NCI-H2196 treated with DMSO at 0.1 percent for 48 hours (cell line): ENCODE data around the gene ZNF628.

Experiments used
- DNase-seq: peaks from one replicate; lab custom pipeline; 2025; ENCODE audit not compliant: unreplicated experiment; lab: John Stamatoyannopoulos, UW

ZNF628 gene

DNA sequence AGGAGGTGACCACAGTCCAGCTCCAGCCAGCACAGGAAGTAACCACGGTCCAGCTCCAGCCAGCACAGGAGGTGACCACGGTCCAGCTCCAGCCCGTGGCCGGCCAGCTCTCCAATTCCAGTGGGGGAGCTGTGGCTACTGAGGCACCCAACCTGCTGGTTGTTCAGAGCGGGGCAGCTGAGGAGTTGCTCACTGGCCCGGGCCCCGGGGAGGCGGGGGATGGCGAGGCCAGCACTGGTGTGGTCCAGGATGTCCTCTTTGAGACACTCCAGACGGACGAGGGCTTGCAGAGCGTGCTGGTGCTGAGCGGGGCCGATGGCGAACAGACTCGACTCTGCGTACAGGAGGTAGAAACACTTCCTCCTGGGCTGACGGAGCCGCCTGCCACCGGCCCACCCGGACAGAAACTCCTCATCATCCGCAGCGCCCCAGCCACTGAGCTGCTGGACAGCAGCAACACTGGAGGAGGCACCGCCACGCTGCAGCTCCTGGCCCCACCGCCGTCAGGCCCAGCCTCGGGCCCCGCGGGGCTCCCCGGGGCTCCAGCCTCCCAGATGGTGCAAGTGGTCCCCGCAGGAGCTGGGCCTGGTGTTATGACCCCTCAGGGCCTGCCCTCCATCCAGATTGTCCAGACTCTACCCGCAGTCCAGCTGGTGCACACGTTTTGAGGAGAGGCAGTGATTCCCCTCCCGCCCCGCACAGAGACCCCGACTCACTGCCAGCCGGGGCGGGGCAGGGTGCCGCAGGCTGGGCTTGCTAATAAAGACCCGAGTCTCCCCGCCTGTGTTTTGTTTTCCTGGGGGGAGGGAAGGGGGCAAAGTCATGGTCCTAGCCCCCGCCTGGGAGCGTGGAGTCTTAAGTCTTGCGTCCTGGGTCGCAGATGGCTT, 7.5 kb downstream of the ZNF628 start:
- DNase-seq: no peak

DNA sequence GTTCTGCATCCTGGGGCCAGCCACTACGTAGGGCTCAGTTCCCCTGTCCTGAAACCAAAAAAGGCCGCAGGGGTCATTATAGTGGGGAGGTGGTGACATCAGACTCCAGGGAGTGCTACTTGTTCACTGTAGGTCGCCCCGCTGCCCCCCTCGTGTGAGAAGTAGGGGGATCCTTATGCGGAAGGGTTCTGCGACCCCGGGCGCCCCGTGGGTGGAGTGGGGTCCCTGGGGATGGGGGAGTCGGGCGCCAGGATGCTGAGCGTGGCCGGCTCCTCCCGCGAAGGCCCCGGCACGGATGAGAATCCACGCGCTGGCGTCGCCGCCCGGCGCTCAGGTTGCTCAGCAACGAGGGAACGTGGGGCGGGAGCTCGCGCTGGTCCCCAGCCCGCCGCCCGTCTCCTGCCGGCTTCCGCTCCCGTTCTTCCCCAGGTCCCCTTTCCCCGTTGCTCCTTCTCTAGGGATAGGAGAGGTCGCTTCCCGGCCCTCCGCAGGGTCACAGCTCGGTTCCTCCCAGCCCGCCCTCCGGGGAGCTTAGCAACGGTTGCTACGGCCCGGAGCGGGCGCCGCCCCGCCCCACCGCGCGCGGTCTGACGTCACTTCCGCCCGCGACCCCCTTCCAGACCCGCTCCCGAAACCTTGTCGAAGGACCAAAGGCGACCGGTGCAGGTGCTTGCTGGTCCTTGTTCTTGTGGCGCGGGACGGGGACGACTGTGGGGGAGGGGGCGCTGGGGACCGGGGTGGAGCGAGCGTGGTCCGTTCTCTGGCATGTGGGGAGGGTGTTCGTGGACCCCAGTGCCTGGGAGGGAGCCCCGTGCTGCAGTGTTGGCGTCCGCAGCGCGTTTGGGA, 8.4 kb downstream of the ZNF628 start, which contains the start of gene NAT14:
NAT14 (plus strand) TSS at position 596 of the 846 bp plus-strand sequence. CDS start 521 bp downstream, outside the sequence.
- peak; percentile 36 for DNase-seq

DNA sequence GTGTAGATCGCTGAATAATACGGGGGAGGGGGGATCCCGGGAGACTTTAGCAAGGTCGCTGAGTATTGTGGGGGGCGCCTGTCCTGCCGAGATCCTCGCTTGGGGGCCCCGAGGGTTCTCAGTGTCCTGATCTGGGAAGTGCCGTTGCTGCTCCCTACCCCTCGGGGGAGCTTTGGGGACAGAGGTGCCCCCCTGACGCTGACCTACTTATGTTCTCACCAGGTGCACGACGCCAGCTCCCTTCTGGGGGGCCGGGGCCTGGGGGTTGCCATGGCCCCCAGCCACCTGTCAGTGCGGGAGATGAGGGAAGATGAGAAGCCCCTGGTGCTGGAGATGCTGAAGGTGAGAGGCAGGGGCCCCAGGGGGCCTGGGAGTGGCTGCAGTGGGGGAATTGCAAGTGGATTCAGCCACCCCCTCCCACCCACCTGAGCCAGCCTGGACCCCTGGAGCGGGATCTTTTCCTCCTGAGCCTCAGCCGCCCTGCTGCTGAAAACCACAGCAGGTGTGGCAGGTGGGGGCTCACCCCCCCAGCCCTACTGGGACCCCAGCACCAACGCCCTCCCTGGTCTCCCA, 9.1 kb downstream of the ZNF628 start:
- DNase-seq: no peak

DNA sequence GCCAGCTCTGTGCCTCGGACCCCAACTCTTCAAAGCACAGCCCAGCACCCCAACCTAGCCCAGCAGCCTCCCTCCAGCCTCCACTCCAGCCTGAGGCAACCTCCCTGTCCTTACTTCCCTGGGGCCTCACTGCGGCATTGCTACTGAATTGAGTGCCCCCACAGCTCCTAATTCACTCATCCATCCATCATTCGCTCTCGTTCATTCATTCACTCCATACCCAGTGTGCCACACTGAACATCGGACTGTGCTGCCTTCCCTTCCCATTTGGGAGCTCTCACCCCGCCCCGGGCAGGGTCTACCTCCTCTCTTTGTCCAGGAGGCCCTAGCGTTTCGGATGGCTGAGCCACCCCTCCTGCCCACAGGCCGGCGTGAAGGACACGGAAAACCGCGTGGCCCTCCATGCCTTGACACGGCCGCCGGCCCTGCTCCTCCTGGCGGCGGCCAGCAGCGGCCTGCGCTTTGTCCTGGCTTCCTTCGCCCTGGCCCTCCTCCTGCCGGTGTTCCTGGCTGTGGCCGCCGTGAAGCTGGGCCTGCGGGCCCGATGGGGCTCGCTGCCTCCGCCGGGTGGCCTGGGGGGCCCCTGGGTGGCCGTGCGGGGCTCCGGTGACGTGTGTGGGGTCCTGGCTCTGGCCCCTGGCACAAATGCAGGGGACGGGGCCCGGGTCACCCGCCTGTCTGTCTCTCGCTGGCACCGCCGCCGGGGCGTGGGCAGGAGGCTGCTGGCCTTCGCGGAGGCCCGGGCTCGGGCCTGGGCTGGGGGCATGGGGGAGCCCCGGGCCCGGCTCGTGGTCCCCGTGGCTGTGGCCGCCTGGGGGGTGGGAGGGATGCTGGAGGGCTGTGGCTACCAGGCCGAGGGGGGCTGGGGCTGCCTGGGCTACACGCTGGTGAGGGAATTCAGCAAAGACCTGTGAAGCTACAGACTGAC, 9.9 kb downstream of the ZNF628 start:
- DNase-seq: no peak

DNA sequence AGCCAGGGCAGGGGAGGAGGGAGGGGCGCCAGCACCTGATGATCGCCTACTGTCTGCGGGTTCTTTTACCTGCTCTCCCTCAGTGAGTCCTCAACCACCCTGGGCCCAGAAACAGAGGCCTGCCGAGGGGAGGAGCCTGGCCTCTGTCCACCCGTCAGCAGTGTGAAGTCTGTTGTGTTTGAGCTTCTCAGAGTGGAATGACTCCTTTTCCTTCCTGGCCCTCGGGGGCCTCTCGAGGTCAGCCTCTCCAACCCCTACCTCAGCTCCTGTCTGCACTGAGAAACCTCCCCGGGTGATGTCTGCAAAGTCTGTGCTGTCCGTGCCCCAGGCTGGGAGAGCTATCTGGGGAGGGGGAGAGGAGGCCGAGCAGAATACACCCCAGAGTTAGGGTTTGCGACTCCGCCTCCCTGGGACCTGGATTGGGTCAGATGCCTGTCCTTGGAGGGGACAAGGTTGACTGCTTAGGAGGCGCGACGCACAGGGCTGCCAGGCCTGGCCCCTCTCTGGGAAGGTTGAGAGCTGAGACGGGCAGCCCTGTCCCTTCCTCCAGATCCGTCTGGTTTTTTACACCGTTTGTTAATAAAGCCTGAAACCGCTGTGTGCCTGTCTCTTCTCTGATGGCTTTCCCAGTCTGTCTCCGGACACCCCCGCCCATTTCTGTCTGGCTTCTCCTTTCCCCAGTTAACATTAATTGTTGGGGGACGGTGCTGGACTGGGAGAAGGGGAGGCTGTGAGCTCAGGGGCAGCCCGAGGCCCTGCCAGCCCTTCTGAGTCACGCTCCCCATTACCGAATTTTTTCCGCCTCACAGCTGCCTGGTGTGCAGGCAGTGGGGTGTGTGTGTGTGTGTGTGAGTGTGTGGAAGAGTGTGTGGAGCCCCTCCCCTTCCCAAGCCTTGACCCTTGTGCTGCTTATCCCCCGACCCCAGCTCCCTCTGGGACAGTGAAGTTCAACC, 10.8 kb downstream of the ZNF628 start:
- DNase-seq: no peak

DNA sequence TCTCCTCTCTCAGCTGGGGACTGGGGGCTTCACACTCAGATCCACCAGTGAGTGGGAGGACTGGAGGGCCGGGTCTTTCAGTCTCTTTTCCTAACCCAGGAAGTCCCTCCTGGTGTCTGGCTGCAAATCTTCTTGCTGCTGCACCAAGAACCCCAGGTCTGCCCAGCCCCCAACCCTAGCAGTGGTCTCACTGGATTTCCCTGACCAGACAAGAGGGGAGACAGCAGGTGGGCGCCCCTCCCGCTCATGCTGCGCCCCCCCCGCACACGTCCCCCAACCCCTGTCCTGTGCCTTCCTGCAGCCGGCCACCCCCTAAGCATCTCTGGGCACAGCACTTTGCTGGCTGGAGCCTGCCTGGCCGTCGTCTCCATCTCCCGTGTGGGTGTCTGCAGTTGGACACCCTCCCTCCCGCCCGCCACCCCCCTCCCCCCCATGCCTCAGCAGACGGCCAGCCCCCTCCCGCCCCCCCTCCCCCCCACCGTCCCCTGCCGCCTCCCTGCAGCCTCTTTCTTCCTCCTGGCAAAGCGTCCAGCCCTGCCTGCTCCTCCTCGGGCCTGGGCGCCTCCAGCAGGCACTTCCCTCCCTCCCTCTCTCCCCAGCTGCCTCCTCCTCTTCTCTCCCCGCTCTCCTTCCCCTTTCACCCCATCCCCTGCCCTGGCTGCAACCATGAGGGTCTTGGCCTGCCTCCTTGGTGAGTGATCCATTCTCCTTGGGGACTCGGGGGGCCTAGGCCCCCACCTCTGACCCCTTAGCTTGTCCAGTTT, 11.7 kb downstream of the ZNF628 start, which contains the start of gene SSC5D:
SSC5D (plus strand) TSS at position 513 of the 764 bp plus-strand sequence; CDS start at position 667, 154 bp downstream.
- no peak for DNase-seq

DNA sequence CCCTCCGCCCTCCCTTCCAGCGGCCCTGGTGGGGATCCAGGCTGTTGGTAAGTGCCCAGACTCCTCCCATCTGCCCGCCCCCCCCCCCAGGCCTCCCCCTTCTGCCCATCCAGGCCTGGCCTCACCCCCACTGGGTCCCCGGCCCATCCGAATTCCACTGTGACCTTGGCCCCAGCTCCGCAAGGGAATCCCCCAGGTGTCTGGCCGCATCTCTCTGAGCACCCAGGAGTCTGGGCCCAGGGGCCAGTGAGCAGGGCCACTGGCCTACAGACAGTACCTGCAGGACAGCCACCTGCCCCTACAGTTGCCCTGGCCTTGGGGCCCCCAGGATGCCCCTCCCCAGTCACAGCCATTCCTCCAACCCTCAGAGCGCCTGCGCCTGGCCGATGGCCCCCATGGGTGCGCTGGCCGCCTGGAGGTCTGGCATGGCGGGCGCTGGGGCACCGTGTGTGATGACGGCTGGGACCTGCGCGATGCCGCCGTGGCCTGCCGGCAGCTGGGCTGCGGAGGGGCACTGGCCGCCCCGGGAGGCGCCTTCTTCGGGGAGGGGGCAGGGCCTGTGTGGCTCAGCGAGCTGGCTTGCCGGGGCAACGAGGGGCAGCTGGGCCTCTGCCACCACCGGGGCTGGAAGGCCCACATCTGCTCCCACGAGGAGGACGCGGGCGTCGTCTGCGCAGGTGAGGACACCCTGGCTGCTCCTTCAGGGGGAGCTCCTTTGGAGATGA, 12.7 kb downstream of the ZNF628 start:
- DNase-seq: no peak

DNA sequence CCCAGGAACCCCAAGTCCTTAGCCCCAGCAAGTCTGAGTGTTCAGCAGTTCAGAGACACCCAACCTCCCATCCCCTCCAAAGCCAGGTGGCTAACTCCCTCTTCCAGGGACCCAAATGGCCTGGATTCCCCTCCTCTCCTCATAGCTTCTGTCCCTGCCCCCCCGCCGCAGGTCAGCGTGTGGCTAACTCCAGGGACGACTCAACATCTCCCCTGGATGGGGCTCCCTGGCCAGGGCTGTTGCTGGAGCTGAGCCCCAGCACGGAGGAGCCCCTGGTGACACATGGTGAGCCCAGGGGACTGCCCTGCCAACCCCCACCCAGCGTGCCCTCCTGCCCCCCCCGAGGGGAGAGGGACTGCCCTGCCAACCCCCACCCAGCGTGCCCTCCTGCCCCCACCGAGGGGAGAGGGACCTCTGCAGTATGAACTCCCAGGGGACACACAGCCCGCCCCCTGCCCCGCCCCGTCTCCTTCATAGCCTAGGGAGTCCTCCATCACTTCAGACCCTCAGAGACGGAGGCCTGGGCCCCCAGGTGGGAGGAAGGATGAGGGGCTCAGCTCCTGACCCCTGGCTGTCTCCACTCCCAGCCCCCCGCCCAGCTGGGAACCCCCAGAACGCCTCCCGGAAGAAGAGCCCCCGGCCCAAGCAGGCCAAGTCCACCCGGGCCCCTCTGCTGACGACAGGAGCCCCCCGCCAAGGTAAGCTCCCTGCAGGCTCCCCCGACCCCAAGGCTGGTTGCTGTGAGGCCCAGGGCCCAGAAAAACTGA, 13.5 kb downstream of the ZNF628 start:
- no peak for DNase-seq

DNA sequence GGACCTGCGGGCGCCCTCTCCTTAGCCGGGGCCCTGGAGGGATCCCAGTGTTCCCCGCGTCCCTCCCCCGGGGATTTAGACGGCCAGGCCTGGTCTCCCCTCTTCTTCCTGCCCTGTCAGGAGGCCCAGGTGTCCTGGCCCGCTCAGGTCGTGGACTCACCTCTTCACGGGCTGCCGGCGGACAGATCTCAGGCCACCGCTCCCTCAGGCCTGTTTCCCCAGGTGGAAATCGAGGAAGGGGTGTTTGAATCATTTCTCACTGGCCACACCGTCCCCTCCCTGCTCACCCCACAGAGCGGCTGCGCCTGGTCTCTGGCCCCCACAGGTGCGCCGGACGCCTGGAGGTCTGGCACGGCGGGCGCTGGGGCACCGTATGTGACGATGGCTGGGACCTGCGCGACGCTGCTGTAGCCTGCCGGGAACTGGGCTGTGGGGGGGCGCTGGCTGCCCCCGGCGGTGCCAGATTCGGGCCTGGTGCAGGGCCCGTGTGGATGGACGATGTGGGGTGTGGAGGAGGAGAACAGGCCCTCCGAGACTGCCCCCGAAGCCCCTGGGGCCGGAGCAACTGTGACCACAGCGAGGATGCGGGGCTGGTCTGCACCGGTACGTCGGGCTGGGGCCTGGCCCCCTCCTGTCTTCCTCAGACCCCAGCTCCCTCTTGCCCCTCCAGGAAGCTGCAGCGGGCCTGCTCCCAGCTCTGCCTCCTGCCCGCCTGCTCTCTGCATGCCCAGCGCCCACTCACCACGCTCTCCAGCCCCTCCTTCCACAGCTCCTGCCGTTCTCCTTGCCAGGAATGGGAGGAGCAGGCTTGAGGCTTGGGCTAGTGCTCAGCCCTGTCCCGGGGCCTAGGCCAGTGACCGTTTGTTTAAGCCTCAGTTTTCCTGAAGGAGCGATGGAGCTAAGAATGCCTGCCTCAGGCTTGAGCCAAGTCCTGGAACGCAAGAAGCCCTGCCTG, 14.3 kb downstream of the ZNF628 start:
- no peak for DNase-seq

DNA sequence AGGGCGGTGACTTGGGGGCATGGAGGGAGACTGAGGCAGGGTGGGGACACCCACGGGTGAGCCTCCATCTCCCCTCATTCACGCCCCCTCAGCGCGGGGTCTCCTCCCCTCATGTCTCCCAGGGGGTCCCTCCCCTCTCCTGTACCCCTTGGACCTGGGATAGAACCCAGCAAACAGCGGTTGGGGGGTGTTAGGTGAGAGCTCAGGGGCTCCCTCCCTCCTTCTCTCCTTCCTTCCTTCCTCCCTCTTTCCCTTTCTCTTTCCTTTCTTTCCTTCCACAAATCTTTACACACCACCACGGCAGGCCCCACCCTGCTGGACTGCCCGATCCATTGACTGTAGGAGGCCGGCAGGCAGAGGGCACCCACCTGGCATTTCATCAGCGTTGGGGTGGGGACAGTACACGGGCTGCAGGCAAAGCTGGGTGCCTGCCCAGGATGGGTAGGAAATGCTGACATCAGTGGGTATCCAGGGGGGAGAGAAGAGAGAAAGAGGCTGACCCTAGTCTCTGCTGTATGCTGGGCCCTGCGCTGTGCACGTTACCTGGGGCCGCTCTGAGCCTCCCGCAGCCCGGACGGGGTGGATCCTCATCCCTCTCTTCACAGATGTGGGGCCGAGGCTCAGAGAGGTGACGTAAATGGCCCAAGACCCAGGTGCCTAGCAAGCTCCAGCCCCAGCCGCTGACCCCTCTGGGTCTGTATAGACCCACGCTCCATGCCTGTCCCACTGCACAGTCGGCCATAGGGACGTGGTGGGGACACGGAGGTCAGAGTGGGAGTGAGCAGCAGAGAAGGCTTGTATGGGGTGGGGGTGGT, 15.3 kb downstream of the ZNF628 start:
- DNase-seq: no peak

DNA sequence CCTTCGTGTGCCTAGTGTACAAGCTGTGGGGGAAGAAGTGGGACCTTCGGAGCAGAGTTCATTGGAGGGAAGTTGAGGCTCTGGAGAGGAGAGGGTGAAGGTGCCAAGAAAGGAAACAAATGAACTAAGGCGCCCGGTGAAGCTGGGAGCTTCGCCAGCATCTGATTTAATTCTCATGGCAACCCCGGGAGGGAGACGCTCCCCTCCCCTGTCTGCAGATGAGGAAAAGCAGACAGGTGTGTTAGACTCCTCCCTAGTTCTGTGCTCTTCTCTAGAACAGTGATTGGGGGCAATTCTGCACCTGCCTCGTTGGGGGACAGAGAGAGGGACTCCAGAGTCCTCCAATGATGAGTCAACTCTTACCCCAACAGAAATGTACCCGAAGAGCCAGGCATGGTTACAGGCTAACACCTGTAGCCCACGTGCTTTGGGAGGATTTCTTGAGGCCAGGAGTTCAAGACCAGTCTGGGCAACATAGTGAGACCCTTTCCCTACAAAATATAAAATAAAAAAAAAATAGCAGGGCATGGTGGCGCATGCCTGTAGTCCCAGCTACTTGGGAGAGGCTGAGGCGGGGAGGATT, 16.0 kb downstream of the ZNF628 start:
- DNase-seq: peak; percentile 78

DNA sequence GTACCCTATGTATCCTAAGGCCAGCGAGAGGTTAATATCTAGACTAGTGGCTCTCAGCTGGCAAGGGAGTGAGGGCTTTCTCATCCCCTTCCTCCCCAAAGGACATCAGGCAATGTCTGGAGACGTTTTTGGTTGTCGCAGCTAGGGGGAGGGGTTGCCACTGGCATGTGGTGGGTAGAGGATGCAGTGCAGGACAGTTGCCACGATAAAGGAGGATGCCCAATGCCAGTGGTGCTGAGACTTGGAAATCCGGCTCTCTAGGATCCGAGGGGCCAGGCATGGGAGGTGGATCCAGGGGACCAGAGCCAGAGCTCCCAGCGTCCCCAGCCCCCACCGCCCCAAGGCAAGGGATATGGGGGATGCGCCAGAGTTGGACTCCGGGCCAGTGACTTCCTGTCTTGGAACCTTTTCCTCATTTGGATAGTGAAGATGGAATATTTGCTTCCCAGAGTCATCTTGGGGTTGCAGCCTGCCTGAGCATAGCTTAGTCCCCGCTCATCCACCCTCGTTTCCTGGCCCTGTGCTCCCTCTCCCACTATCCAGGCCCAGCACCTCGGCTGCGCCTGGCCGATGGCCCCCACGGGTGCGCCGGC, 16.7 kb downstream of the ZNF628 start:
- no peak for DNase-seq

DNA sequence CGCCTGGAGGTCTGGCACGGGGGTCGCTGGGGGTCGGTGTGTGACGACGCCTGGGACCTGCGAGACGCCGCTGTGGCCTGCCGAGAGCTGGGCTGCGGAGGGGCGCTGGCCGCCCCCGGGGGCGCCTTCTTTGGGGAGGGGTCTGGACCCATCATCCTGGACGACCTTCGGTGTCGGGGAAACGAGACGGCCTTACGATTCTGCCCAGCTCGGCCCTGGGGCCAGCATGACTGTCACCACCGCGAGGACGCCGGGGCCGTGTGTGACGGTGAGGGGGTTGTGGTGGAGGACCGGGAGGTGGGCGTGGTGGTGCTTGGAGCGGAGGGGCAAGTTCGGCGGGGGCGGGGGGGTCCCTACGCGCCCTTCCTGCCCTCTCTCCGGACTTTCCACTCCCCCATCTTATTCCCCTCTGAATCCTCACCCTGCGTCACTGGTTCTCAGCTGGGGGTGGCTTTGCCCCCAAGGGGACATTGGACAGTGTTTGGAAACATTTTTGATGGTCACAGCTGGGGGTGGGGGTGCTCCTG, 17.3 kb downstream of the ZNF628 start:
- no peak for DNase-seq

DNA sequence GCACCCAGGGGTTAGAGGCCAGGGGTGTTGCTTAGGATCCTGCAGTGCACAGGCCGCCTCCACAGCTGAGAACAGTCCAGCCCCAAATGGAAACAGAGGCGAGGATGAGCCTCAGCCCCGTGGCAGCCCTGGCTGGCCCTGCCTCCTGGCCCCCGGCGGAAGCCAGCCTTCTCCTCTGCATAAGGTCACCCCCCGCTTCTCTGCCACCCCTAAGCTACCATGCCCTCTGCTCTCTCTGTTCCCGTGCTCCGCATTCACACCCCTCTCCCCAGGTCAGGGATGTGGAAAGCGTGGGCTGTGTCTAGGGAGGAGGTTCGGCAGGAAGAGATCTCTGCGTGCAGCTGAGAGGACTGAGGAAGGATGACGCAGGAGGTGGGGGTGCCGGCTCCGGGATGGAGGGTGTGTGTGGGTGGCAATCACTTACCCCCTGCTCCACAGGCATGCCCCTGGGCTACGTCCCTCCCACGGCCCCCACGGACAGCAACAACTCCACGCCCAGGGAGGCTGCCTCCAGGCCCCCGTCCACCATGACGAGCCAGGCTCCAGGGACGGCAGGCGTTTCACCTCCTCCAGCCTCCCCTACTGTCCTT, 17.9 kb downstream of the ZNF628 start:
- DNase-seq: no peak
